Neural progenitor cell (in vitro differentiated cells): ENCODE measurements around the gene PTPRT. TPM values are rescaled to one million over a fixed set of nuclear protein-coding genes. Genes with fewer than 3 reads are reported as not detected.

Source experiments
- DNase-seq: peaks from one replicate; pipeline ENCODE4 v3.0.0-alpha.2; 2016; ENCODE audit warnings: low spot score
- H2AFZ ChIP-seq: fragments of 200-600 bp; sonication (generic); replicated peaks from 2 replicates; pipeline ENCODE4 v1.6.1; 2016; ENCODE audit warnings: antibody characterized with exemption
- H3F3A ChIP-seq: fragments of 200-600 bp; sonication (generic); 2 replicates; pipeline ENCODE4 v1.6.1; 2016; ENCODE audit warnings: antibody characterized with exemption, low read depth
- H3K27ac ChIP-seq: fragments of 200-600 bp; sonication (generic); 2 replicates; pipeline ENCODE4 v1.5.1; 2016; ENCODE audit warnings: mild to moderate bottlenecking
- H3K27me3 ChIP-seq: fragments of 200-600 bp; sonication (generic); 2 replicates; pipeline ENCODE4 v1.6.1; 2016; ENCODE audit warnings: mild to moderate bottlenecking, moderate library complexity
- H3K36me3 ChIP-seq: fragments of 200-600 bp; sonication (generic); 2 replicates; pipeline ENCODE4 v1.5.1; 2016
- H3K4me1 ChIP-seq: fragments of 200-600 bp; sonication (generic); 2 replicates; pipeline ENCODE4 v1.6.1; 2016; ENCODE audit warnings: mixed run types
- H3K4me2 ChIP-seq: fragments of 200-600 bp; sonication (generic); 2 replicates; pipeline ENCODE4 v1.6.1; 2016
- H3K4me3 ChIP-seq: fragments of 200-600 bp; sonication (generic); 2 replicates; pipeline ENCODE4 v1.5.1; 2016
- H3K79me2 ChIP-seq: fragments of 200-600 bp; sonication (generic); 2 replicates; pipeline ENCODE4 v1.6.1; 2016; ENCODE audit warnings: low read depth
- H3K9ac ChIP-seq: fragments of 200-600 bp; sonication (generic); 2 replicates; pipeline ENCODE4 v1.6.1; 2016
- H3K9me3 ChIP-seq: fragments of 200-600 bp; sonication (generic); 2 replicates; pipeline ENCODE4 v1.5.1; 2016; ENCODE audit warnings: low read depth
- H4K20me1 ChIP-seq: fragments of 200-600 bp; sonication (generic); 2 replicates; pipeline ENCODE4 v1.6.1; 2016; ENCODE audit warnings: low read depth
- H3K27ac Mint-ChIP-seq: 3 replicates; pipeline ENCODE4 v1.8.0; 2021; ENCODE audit warnings: mixed read lengths
- H3K27me3 Mint-ChIP-seq: 2 replicates; pipeline ENCODE4 v1.8.0; 2022; ENCODE audit warnings: low read depth, mild to moderate bottlenecking, inconsistent platforms, moderate library complexity, mixed read lengths; ENCODE audit not compliant: insufficient read depth
- H3K36me3 Mint-ChIP-seq: 3 replicates; pipeline ENCODE4 v1.8.0; 2021; ENCODE audit warnings: mixed read lengths
- H3K4me1 Mint-ChIP-seq: 3 replicates; pipeline ENCODE4 v1.8.0; 2021; ENCODE audit warnings: mixed read lengths
- H3K4me3 Mint-ChIP-seq: 3 replicates; pipeline ENCODE4 v1.8.0; 2021; ENCODE audit warnings: mild to moderate bottlenecking, moderate library complexity, mixed read lengths
- H3K9me3 Mint-ChIP-seq: 3 replicates; pipeline ENCODE4 v1.8.0; 2020; ENCODE audit warnings: mixed read lengths
- EZH2 ChIP-seq: fragments of 200-600 bp; sonication (generic); IDR thresholded peaks from 2 replicates; pipeline ENCODE4 v1.6.1; 2017; ENCODE audit warnings: antibody characterized with exemption, mild to moderate bottlenecking, moderate library complexity
- EZH2phosphoT487 ChIP-seq: fragments of 200-600 bp; sonication (generic); IDR thresholded peaks from 2 replicates; pipeline ENCODE4 v1.6.1; 2017; ENCODE audit warnings: antibody characterized with exemption
- total RNA-seq: library from RNA; depleted of rRNA; stranded (reverse); fragments of >200 nt; gene quantifications from 2 replicates; pipeline ENCODE4 v1.2.3, GENCODE V29; 2015; ENCODE audit warnings: low replicate concordance
- TF ChIP-seq, protein P1 (sequence below): fragments of 200-600 bp; sonication (generic); IDR thresholded peaks from 2 replicates; pipeline ENCODE4 v1.5.1; 2017; ENCODE audit warnings: antibody characterized with exemption, mild to moderate bottlenecking

The PTPRT gene
- total RNA-seq, 1 donor from 2014 or later = 1.1 TPM

- Histone ChIP-seq H3K27ac (no peak overlapping the region), H3F3A (no peaks in the 10 kb centered on the region), H3K4me3 (no peak overlapping the region), H3K4me1 (no peaks in the 10 kb centered on the region), H3K36me3 (no peaks in the 10 kb centered on the region), H3K9ac (no peak overlapping the region), H2AFZ (no peak overlapping the region), H3K27me3 (peaks cover 49% of the 10 kb centered on the region), H4K20me1 (peaks cover 9% of the 10 kb centered on the region), H3K79me2 (no peaks in the 10 kb centered on the region), H3K9me3 (no peaks in the 10 kb centered on the region), H3K4me2 (no peak overlapping the region)
- H3K36me3 Mint-ChIP-seq = no peaks in the 10 kb centered on the region
- DNase-seq = no peak
- H3K9me3 Mint-ChIP-seq = no peaks in the 10 kb centered on the region
- H3K27me3 Mint-ChIP-seq = peaks cover 27% of the 10 kb centered on the region
- no peak overlapping the region for H3K4me3 Mint-ChIP-seq
- H3K4me1 Mint-ChIP-seq = peaks cover 9% of the 10 kb centered on the region
- no peak overlapping the region for H3K27ac Mint-ChIP-seq
- TF ChIP-seq, protein P1, sequence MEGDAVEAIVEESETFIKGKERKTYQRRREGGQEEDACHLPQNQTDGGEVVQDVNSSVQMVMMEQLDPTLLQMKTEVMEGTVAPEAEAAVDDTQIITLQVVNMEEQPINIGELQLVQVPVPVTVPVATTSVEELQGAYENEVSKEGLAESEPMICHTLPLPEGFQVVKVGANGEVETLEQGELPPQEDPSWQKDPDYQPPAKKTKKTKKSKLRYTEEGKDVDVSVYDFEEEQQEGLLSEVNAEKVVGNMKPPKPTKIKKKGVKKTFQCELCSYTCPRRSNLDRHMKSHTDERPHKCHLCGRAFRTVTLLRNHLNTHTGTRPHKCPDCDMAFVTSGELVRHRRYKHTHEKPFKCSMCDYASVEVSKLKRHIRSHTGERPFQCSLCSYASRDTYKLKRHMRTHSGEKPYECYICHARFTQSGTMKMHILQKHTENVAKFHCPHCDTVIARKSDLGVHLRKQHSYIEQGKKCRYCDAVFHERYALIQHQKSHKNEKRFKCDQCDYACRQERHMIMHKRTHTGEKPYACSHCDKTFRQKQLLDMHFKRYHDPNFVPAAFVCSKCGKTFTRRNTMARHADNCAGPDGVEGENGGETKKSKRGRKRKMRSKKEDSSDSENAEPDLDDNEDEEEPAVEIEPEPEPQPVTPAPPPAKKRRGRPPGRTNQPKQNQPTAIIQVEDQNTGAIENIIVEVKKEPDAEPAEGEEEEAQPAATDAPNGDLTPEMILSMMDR = no peak
- TF ChIP-seq EZH2 (no peak), EZH2phosphoT487 (no peak)
Measured at GRCh38 chr20:43186312-43186711, 3.4 kb downstream of the PTPRT start.

- Histone ChIP-seq H3K4me3 (no peak overlapping the region), H3K27ac (no peak overlapping the region), H3K79me2 (no peaks in the 10 kb centered on the region), H3K27me3 (peaks cover 45% of the 10 kb centered on the region), H3K4me1 (no peaks in the 10 kb centered on the region), H3K4me2 (no peak overlapping the region), H3F3A (no peaks in the 10 kb centered on the region), H3K9me3 (no peaks in the 10 kb centered on the region), H3K36me3 (no peaks in the 10 kb centered on the region), H3K9ac (no peak overlapping the region), H4K20me1 (peaks cover 5% of the 10 kb centered on the region), H2AFZ (no peak overlapping the region)
- TF ChIP-seq EZH2phosphoT487 (no peak), EZH2 (no peak)
- TF ChIP-seq, protein P1 = no peak
- Mint-ChIP-seq H3K9me3 (no peaks in the 10 kb centered on the region), H3K27me3 (peaks cover 23% of the 10 kb centered on the region), H3K4me3 (no peak overlapping the region), H3K27ac (no peak overlapping the region), H3K4me1 (peaks cover 9% of the 10 kb centered on the region), H3K36me3 (no peaks in the 10 kb centered on the region)
- no peak for DNase-seq
Measured at GRCh38 chr20:43185901-43186300, 3.8 kb downstream of the PTPRT start.

DNA sequence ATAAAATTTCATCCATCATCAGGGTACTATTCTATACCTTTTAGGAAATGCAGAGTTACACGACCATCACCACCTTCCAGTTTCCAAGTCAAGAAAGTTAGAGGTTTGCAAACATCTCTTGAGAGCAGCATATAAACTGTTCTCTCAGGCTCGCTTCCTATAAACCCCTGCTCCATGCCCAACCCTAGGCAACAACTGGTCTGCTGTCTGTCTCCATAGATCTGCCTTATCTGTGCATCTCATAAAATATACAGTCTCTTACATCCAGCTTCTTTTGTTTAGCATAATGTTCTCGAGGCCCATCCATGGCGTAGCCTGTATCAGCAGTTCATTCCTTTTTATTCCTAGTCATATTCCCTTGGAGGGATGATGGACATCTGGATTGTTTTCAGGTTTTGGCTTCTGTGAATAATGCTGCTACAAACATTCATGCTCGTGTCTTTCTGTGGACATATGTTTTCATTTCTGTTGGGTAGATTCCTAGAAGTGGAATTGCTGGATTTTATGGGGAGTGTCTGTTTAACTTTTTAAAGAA is 6.1 kb downstream of the PTPRT start:
- H3K4me1 Mint-ChIP-seq = peaks cover 7% of the 10 kb centered on the region
- H4K20me1 ChIP-seq = no peaks in the 10 kb centered on the region
- H3K27me3 Mint-ChIP-seq = peaks cover 9% of the 10 kb centered on the region
- H3K4me3 ChIP-seq = no peak overlapping the region
- no peak overlapping the region for H3K4me3 Mint-ChIP-seq
- no peak overlapping the region for H2AFZ ChIP-seq
- no peaks in the 10 kb centered on the region for H3F3A ChIP-seq
- H3K9ac ChIP-seq = no peak overlapping the region
- no peaks in the 10 kb centered on the region for H3K36me3 Mint-ChIP-seq
- no peaks in the 10 kb centered on the region for H3K36me3 ChIP-seq
- H3K27ac ChIP-seq = no peak overlapping the region
- TF ChIP-seq, protein P1 = no peak
- TF ChIP-seq EZH2 (no peak), EZH2phosphoT487 (no peak)
- H3K9me3 Mint-ChIP-seq = no peaks in the 10 kb centered on the region
- H3K79me2 ChIP-seq = no peaks in the 10 kb centered on the region
- no peak overlapping the region for H3K4me2 ChIP-seq
- no peak for DNase-seq
- no peaks in the 10 kb centered on the region for H3K4me1 ChIP-seq
- no peak overlapping the region for H3K27ac Mint-ChIP-seq
- peaks cover 24% of the 10 kb centered on the region for H3K27me3 ChIP-seq
- no peaks in the 10 kb centered on the region for H3K9me3 ChIP-seq
